Measurements from ENCODE around the gene CCDC171.

DNA sequence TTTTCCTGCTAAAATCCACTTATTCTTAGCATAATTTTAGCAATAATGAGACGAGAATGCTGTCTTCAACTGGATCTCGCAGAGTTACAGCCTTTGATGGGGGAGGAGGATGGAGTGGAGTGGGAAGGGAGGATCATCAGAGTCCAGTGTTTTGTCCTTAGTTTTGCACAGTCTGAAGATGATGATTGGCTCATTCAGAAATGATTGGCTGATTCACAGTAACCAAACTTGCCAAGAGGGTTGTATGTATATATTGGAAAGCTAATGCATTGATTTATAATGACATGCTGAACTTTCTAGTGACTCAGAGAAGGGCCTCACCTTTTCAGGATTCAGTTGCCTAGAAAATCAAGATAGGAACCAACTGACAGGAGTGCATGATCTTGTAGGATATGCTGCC lies 448.0 kb downstream of the CCDC171 start:
- TF ChIP-seq POLR2AphosphoS5 (IDR thresholded peaks at IDR 0.05; ENCODE audit: low read depth) = no peak
- TF ChIP-seq, protein P1, sequence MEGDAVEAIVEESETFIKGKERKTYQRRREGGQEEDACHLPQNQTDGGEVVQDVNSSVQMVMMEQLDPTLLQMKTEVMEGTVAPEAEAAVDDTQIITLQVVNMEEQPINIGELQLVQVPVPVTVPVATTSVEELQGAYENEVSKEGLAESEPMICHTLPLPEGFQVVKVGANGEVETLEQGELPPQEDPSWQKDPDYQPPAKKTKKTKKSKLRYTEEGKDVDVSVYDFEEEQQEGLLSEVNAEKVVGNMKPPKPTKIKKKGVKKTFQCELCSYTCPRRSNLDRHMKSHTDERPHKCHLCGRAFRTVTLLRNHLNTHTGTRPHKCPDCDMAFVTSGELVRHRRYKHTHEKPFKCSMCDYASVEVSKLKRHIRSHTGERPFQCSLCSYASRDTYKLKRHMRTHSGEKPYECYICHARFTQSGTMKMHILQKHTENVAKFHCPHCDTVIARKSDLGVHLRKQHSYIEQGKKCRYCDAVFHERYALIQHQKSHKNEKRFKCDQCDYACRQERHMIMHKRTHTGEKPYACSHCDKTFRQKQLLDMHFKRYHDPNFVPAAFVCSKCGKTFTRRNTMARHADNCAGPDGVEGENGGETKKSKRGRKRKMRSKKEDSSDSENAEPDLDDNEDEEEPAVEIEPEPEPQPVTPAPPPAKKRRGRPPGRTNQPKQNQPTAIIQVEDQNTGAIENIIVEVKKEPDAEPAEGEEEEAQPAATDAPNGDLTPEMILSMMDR (IDR thresholded peaks at IDR 0.05; ENCODE audit: insufficient read depth, low read length) = no peak

Data from HL-60 (cell line).